ENCODE measurements around the gene CSTB. TPM values are rescaled to one million over a fixed set of nuclear protein-coding genes. Genes with fewer than 3 reads are reported as not detected.

Gene CSTB
- total and polyA plus RNA-seq, 7 experiments from 2014 or later: 14.7 to 66.5 (median 37.9) TPM

GRCh38 chr21:43814215-43815106, 38.4 kb upstream of the CSTB start:
- Mint-ChIP-seq H3K27ac (peak overlapping the region in 1 of 9 donors; percentile 70), H3K4me3 (peak overlapping the region in 1 of 10 donors; percentile 4), H3K4me1 (peaks cover 4 to 17% (median 12%) of the 10 kb centered on the region in 7 donors), H3K27me3 (peaks cover 0 to 6% (median 0%) of the 10 kb centered on the region in 5 donors), H3K9me3 (peaks cover 4 to 8% (median 6%) of the 10 kb centered on the region in 11 donors), H3K36me3 (peaks cover 5 to 9% (median 6%) of the 10 kb centered on the region in 5 donors)
- Histone ChIP-seq H3K4me3 (ENCODE audit: low read length) (no peak overlapping the region), H3K4me1 (ENCODE audit: control insufficient read depth in 2 of 2, insufficient read depth in 2 of 2, low read length in 2 of 2) (no peaks in the 10 kb centered on the region), H3K36me3 (ENCODE audit: control insufficient read depth in 2 of 3, insufficient read depth in 3 of 3, low read length in 3 of 3) (no peaks in the 10 kb centered on the region), H3K9me3 (ENCODE audit: control insufficient read depth in 2 of 3, low read length in 3 of 3) (peaks cover 0 to 9% (median 0%) of the 10 kb centered on the region in 3 experiments), H3K27me3 (ENCODE audit: control insufficient read depth in 2 of 2, insufficient read depth in 2 of 2, low read length in 2 of 2) (no peaks in the 10 kb centered on the region), H3K27ac (ENCODE audit: low read depth, low read length) (no peak overlapping the region)
- peak in 1 of 9 donors; percentile 5 for DNase-seq
- CTCF ChIA-PET: no interaction called here
- no peak for ATAC-seq
- POLR2A ChIA-PET: interaction anchor here (0.5 kb wide), 1 partner anchor 456 kb away, joined by 6 read pairs; no protein-coding TSS in a partner anchor
- intact Hi-C loops (cut with micrococcal nuclease): loop anchor here in 1 of 2 donors (5.0 kb wide), 1 partner anchor 103 kb away; no protein-coding TSS in a partner anchor

GRCh38 chr21:43813656-43813980, 37.5 kb upstream of the CSTB start:
- Mint-ChIP-seq H3K27me3 (peaks cover 0 to under 1% (median 0%) of the 10 kb centered on the region in 5 donors), H3K4me1 (peaks cover 4 to 17% (median 12%) of the 10 kb centered on the region in 7 donors), H3K9me3 (peaks cover 0 to 4% (median 2%) of the 10 kb centered on the region in 11 donors), H3K4me3 (no peak overlapping the region), H3K27ac (no peak overlapping the region), H3K36me3 (peaks cover under 1 to 4% (median under 1%) of the 10 kb centered on the region in 5 donors)
- intact Hi-C loops (cut with micrococcal nuclease): loop anchor here in 1 of 2 donors (5.0 kb wide), 1 partner anchor 104 kb away; no protein-coding TSS in a partner anchor
- no peaks in the 10 kb centered on the region for H3K4me1 ChIP-seq (ENCODE audit: control insufficient read depth in 2 of 2, insufficient read depth in 2 of 2, low read length in 2 of 2)
- no peaks in the 10 kb centered on the region for H3K36me3 ChIP-seq (ENCODE audit: control insufficient read depth in 2 of 3, insufficient read depth in 3 of 3, low read length in 3 of 3)
- POLR2A ChIA-PET: interaction anchor here (0.6 kb wide), 1 partner anchor 67 kb away, joined by 3 read pairs; no protein-coding TSS in a partner anchor
- H3K27ac ChIP-seq (ENCODE audit: low read depth, low read length): no peak overlapping the region
- H3K27me3 ChIP-seq (ENCODE audit: control insufficient read depth in 2 of 2, insufficient read depth in 2 of 2, low read length in 2 of 2): no peaks in the 10 kb centered on the region
- no peak for ATAC-seq
- peaks cover 0 to 3% (median 0%) of the 10 kb centered on the region in 3 experiments for H3K9me3 ChIP-seq (ENCODE audit: control insufficient read depth in 2 of 3, low read length in 3 of 3)
- no peak overlapping the region for H3K4me3 ChIP-seq (ENCODE audit: low read length)
- CTCF ChIA-PET: no interaction called here
- no peak for DNase-seq

- ChIA-PET POLR2A (interaction anchor here (0.6 kb wide), 1 partner anchor 67 kb away, joined by 3 read pairs; no protein-coding TSS in a partner anchor), CTCF (no interaction called here)
- no peak for ATAC-seq
- Histone ChIP-seq H3K36me3 (ENCODE audit: control insufficient read depth in 2 of 3, insufficient read depth in 3 of 3, low read length in 3 of 3) (no peaks in the 10 kb centered on the region), H3K27ac (ENCODE audit: low read depth, low read length) (no peak overlapping the region), H3K4me3 (ENCODE audit: low read length) (no peak overlapping the region), H3K4me1 (ENCODE audit: control insufficient read depth in 2 of 2, insufficient read depth in 2 of 2, low read length in 2 of 2) (no peaks in the 10 kb centered on the region), H3K27me3 (ENCODE audit: control insufficient read depth in 2 of 2, insufficient read depth in 2 of 2, low read length in 2 of 2) (no peaks in the 10 kb centered on the region), H3K9me3 (ENCODE audit: control insufficient read depth in 2 of 3, low read length in 3 of 3) (no peaks in the 10 kb centered on the region)
- peak in 1 of 9 donors; percentile 5 for DNase-seq
- Mint-ChIP-seq H3K4me3 (no peak overlapping the region), H3K9me3 (no peaks in the 10 kb centered on the region), H3K27me3 (no peaks in the 10 kb centered on the region), H3K36me3 (no peaks in the 10 kb centered on the region), H3K4me1 (peaks cover 4 to 17% (median 12%) of the 10 kb centered on the region in 7 donors), H3K27ac (no peak overlapping the region)
- intact Hi-C loops (cut with micrococcal nuclease): loop anchor here in 1 of 2 donors (5.0 kb wide), 1 partner anchor 104 kb away; no protein-coding TSS in a partner anchor
Observed at GRCh38 chr21:43812957-43813655, 37.0 kb upstream of the CSTB start.

GRCh38 chr21:43812139-43812821, 36.2 kb upstream of the CSTB start:
- POLR2A ChIA-PET: no interaction called here
- H3K27ac ChIP-seq (ENCODE audit: low read depth, low read length): no peak overlapping the region
- no peaks in the 10 kb centered on the region for H3K9me3 ChIP-seq (ENCODE audit: control insufficient read depth in 2 of 3, low read length in 3 of 3)
- DNase-seq: no peak
- H3K27me3 ChIP-seq (ENCODE audit: control insufficient read depth in 2 of 2, insufficient read depth in 2 of 2, low read length in 2 of 2): no peaks in the 10 kb centered on the region
- Mint-ChIP-seq H3K36me3 (no peaks in the 10 kb centered on the region), H3K9me3 (no peaks in the 10 kb centered on the region), H3K27me3 (no peaks in the 10 kb centered on the region), H3K27ac (peak overlapping the region in 2 of 9 donors; percentile 46 to 61), H3K4me1 (peaks cover 4 to 17% (median 11%) of the 10 kb centered on the region in 7 donors), H3K4me3 (peak overlapping the region in 2 of 10 donors; percentile 8 to 24)
- ATAC-seq: no peak
- H3K4me1 ChIP-seq (ENCODE audit: control insufficient read depth in 2 of 2, insufficient read depth in 2 of 2, low read length in 2 of 2): no peaks in the 10 kb centered on the region
- CTCF ChIA-PET: interaction anchor here (1.0 to 1.1 kb wide), 2 partner anchors 20 to 128 kb away, joined by 3 read pairs; no protein-coding TSS in a partner anchor
- H3K4me3 ChIP-seq (ENCODE audit: low read length): no peak overlapping the region
- intact Hi-C loops (cut with micrococcal nuclease): loop anchor here in 1 of 2 donors (5.0 kb wide), 1 partner anchor 105 kb away; no protein-coding TSS in a partner anchor
- no peaks in the 10 kb centered on the region for H3K36me3 ChIP-seq (ENCODE audit: control insufficient read depth in 2 of 3, insufficient read depth in 3 of 3, low read length in 3 of 3)

GRCh38 chr21:43811262-43812105, 35.4 kb upstream of the CSTB start:
- Histone ChIP-seq H3K4me1 (ENCODE audit: control insufficient read depth in 2 of 2, insufficient read depth in 2 of 2, low read length in 2 of 2) (no peaks in the 10 kb centered on the region), H3K36me3 (ENCODE audit: control insufficient read depth in 2 of 3, insufficient read depth in 3 of 3, low read length in 3 of 3) (peaks cover 0 to 4% (median 0%) of the 10 kb centered on the region in 3 experiments), H3K27me3 (ENCODE audit: control insufficient read depth in 2 of 2, insufficient read depth in 2 of 2, low read length in 2 of 2) (no peaks in the 10 kb centered on the region), H3K4me3 (ENCODE audit: low read length) (no peak overlapping the region), H3K9me3 (ENCODE audit: control insufficient read depth in 2 of 3, low read length in 3 of 3) (no peaks in the 10 kb centered on the region), H3K27ac (ENCODE audit: low read depth, low read length) (no peak overlapping the region)
- no peaks in the 10 kb centered on the region for H3K36me3 Mint-ChIP-seq
- intact Hi-C loops (cut with micrococcal nuclease): loop anchor here in 1 of 2 donors (1.0 to 5.0 kb wide), 4 partner anchors 43 to 164 kb away; no protein-coding TSS in a partner anchor
- ChIA-PET POLR2A (interaction anchor here (1.2 kb wide), 1 partner anchor 21 kb away, joined by 4 read pairs; no protein-coding TSS in a partner anchor), CTCF (interaction anchor here (0.5 to 1.1 kb wide), 3 partner anchors 21 to 493 kb away, joined by 3 read pairs; no protein-coding TSS in a partner anchor)
- H3K27ac Mint-ChIP-seq: no peak overlapping the region
- DNase-seq (no peak), ATAC-seq (no peak)
- H3K27me3 Mint-ChIP-seq: no peaks in the 10 kb centered on the region
- peaks cover 4 to 17% (median 12%) of the 10 kb centered on the region in 7 donors for H3K4me1 Mint-ChIP-seq
- peak overlapping the region in 1 of 10 donors; percentile 28 for H3K4me3 Mint-ChIP-seq
- no peaks in the 10 kb centered on the region for H3K9me3 Mint-ChIP-seq
